ENCODE measurements around the gene HAND2.

HAND2 gene

GRCh38 chr4:173529477-173530325 is at the start of gene HAND2:
Gene HAND2, minus strand, starts transcription at chr4:173530229. Its CDS starts 940 bp downstream, at chr4:173529289.
- in situ Hi-C loops (cut with HindIII; ENCODE audit: low sequenced_read_pairs) = no loop called here

GRCh38 chr4:173578956-173579355 is 48.9 kb upstream of the HAND2 start:
- in situ Hi-C loops (cut with HindIII; ENCODE audit: low sequenced_read_pairs) = no loop called here

- in situ Hi-C loops (cut with HindIII; ENCODE audit: low sequenced_read_pairs) = no loop called here
These were observed 47.9 kb upstream of the HAND2 start for GRCh38 chr4:173577963-173578362.

- in situ Hi-C loops (cut with HindIII; ENCODE audit: low sequenced_read_pairs) = no loop called here
These were observed 45.6 kb upstream of the HAND2 start for GRCh38 chr4:173575482-173576152.

GRCh38 chr4:173573725-173574124 is 43.7 kb upstream of the HAND2 start:
- in situ Hi-C loops (cut with HindIII; ENCODE audit: low sequenced_read_pairs) = no loop called here

- in situ Hi-C loops (cut with HindIII; ENCODE audit: low sequenced_read_pairs) = no loop called here
These were observed 43.3 kb upstream of the HAND2 start for GRCh38 chr4:173573286-173573685.

GRCh38 chr4:173572493-173573129 is 42.6 kb upstream of the HAND2 start:
- in situ Hi-C loops (cut with HindIII; ENCODE audit: low sequenced_read_pairs) = no loop called here

- in situ Hi-C loops (cut with HindIII; ENCODE audit: low sequenced_read_pairs) = no loop called here
These were observed 41.6 kb upstream of the HAND2 start for GRCh38 chr4:173571620-173572019.

GRCh38 chr4:173565281-173565680 is 35.3 kb upstream of the HAND2 start:
- in situ Hi-C loops (cut with HindIII; ENCODE audit: low sequenced_read_pairs) = loop anchor here (5.0 kb wide), 1 partner anchor 77 kb away; no protein-coding TSS in a partner anchor

- in situ Hi-C loops (cut with HindIII; ENCODE audit: low sequenced_read_pairs) = no loop called here
These were observed 34.4 kb upstream of the HAND2 start for GRCh38 chr4:173564461-173564860.

- in situ Hi-C loops (cut with HindIII; ENCODE audit: low sequenced_read_pairs) = no loop called here
These were observed 30.9 kb upstream of the HAND2 start for GRCh38 chr4:173560896-173561295.

GRCh38 chr4:173556398-173557131 is 26.5 kb upstream of the HAND2 start:
- in situ Hi-C loops (cut with HindIII; ENCODE audit: low sequenced_read_pairs) = no loop called here

GRCh38 chr4:173547889-173548288 is 17.9 kb upstream of the HAND2 start:
- in situ Hi-C loops (cut with HindIII; ENCODE audit: low sequenced_read_pairs) = no loop called here

- in situ Hi-C loops (cut with HindIII; ENCODE audit: low sequenced_read_pairs) = no loop called here
These were observed 16.7 kb upstream of the HAND2 start for GRCh38 chr4:173546776-173547175.

- in situ Hi-C loops (cut with HindIII; ENCODE audit: low sequenced_read_pairs) = no loop called here
These were observed 15.4 kb upstream of the HAND2 start for GRCh38 chr4:173545440-173545839.

GRCh38 chr4:173543266-173543665 is 13.2 kb upstream of the HAND2 start:
- in situ Hi-C loops (cut with HindIII; ENCODE audit: low sequenced_read_pairs) = no loop called here

GRCh38 chr4:173539986-173540385 is 10.0 kb upstream of the HAND2 start:
- in situ Hi-C loops (cut with HindIII; ENCODE audit: low sequenced_read_pairs) = no loop called here

GRCh38 chr4:173538909-173539445 is 8.9 kb upstream of the HAND2 start:
- in situ Hi-C loops (cut with HindIII; ENCODE audit: low sequenced_read_pairs) = no loop called here

- in situ Hi-C loops (cut with HindIII; ENCODE audit: low sequenced_read_pairs) = no loop called here
These were observed 8.3 kb upstream of the HAND2 start for GRCh38 chr4:173538148-173538908.

GRCh38 chr4:173537613-173538147 is 7.7 kb upstream of the HAND2 start:
- in situ Hi-C loops (cut with HindIII; ENCODE audit: low sequenced_read_pairs) = no loop called here

Measured in endothelial cell of hepatic sinusoid (primary cell).